ENCODE results near the gene AOC3. TPM values are rescaled to one million over a fixed set of nuclear protein-coding genes. Genes with fewer than 3 reads are reported as not detected.

Gene AOC3
- polyA plus RNA-seq, 1 of the 3 experiments (the other 2 are of a cell fraction) = 0.03 TPM

GRCh38 chr17:42844271-42844670 is 6.7 kb upstream of the AOC3 start, which contains the start of gene AOC2:
AOC2 (plus strand) TSS chr17:42844580; CDS start chr17:42844627, 47 bp downstream.
- H3K9me3 ChIP-seq = no peaks in the 10 kb centered on the region
- no peak within 1 kb of the TSS for H3K27ac ChIP-seq (ENCODE audit: low read depth in 2 of 2, low read length in 1 of 2)
- H2AFZ ChIP-seq (ENCODE audit: low read depth) = no peak within 1 kb of the TSS
- 0 out of 2 replicates have a peak, but pooled peaks cover 10% of the 10 kb centered on the region for H4K20me1 ChIP-seq (ENCODE audit: insufficient read depth)
- peaks cover 19% of the 10 kb centered on the region for H3F3A ChIP-seq (replicated peaks; ENCODE audit: insufficient read depth)
- no peak within 1 kb of the TSS; a peak in 1 of 4 replicates for H3K4me3 ChIP-seq (ENCODE audit: low read depth in 2 of 2, low read length in 1 of 2)
- H3K9ac ChIP-seq = no peak within 1 kb of the TSS
- ChIA-PET CTCF (interaction anchor here (0.5 to 4.7 kb wide), 16 partner anchors 9 to 471 kb away, joined by 3 to 34 read pairs (median 5); partner anchors contain the start of genes BECN1 and RPL27), POLR2A (interaction anchor here (1.8 kb wide), 1 partner anchor 154 kb away, joined by 6 read pairs; the partner anchor contains the start of gene RPL27)
- H3K4me2 ChIP-seq = no peak within 1 kb of the TSS
- H3K27me3 ChIP-seq (ENCODE audit: insufficient read depth) = no peaks in the 10 kb centered on the region
- TF ChIP-seq SMC3 (IDR thresholded peaks at IDR 0.05; ENCODE audit: low read depth, low read length) = no peak
- TF ChIP-seq FOSL2 (IDR thresholded peaks at IDR 0.05; ENCODE audit: borderline replicate concordance, low read depth) = no peak
- TF ChIP-seq TCF12 (IDR thresholded peaks at IDR 0.05) = no peak
- no peak for TF ChIP-seq NRF1 (IDR thresholded peaks at IDR 0.05; ENCODE audit: low read depth, low read length)
- TF ChIP-seq PBX3 (IDR thresholded peaks at IDR 0.05) = no peak
- no peak for TF ChIP-seq MXI1 (IDR thresholded peaks at IDR 0.05; ENCODE audit: low read depth, low read length)
- TF ChIP-seq RFX5 (IDR thresholded peaks at IDR 0.05; ENCODE audit: low read length) = no peak
- no peak for TF ChIP-seq TAF1 (IDR thresholded peaks at IDR 0.05; ENCODE audit: borderline replicate concordance, low read depth, low read length)
- TF ChIP-seq FOXM1 (IDR thresholded peaks at IDR 0.05; ENCODE audit: low read depth) = no peak
- TF ChIP-seq RXRA (IDR thresholded peaks at IDR 0.05; ENCODE audit: borderline replicate concordance, low read depth) = no peak
- TF ChIP-seq NFIC (IDR thresholded peaks at IDR 0.05; ENCODE audit: borderline replicate concordance) = no peak
- no peak for TF ChIP-seq POLR2AphosphoS5 (IDR thresholded peaks at IDR 0.05; ENCODE audit: low read depth, low read length)
- TF ChIP-seq YY1 (IDR thresholded peaks at IDR 0.05; ENCODE audit: low read depth) = no peak
- TF ChIP-seq MEF2A (IDR thresholded peaks at IDR 0.05; ENCODE audit: borderline replicate concordance, low read depth) = no peak
- TF ChIP-seq MAX (IDR thresholded peaks at IDR 0.05; ENCODE audit: low read depth) = no peak
- WGBS (ENCODE audit: low lambda C conversion rate) = 88% methylated on average over 4 of the region's 4 CpGs
- peaks cover 30 to 55% of the 10 kb centered on the region in 2 experiments for H3K36me3 ChIP-seq (replicated peaks in 1 of 2; ENCODE audit: control insufficient read depth in 1 of 2, insufficient read depth in 2 of 2, low read length in 1 of 2)
- H3K4me1 ChIP-seq (ENCODE audit: control insufficient read depth in 1 of 2, insufficient read depth in 2 of 2, low read depth in 1 of 2, low read length in 1 of 2) = no peaks in the 10 kb centered on the region
- H3K79me2 ChIP-seq (ENCODE audit: insufficient read depth) = no peaks in the 10 kb centered on the region
- no peaks in the 10 kb centered on the region for H3K9me2 ChIP-seq
- DNase-seq = no peak

GRCh38 chr17:42844761-42845555 is 6.0 kb upstream of the AOC3 start:
- ChIA-PET POLR2A (interaction anchor here (1.8 kb wide), 1 partner anchor 153 kb away, joined by 6 read pairs; the partner anchor contains the start of gene RPL27), CTCF (interaction anchor here (1.0 to 4.7 kb wide), 10 partner anchors 8 to 153 kb away, joined by 3 to 34 read pairs (median 8); partner anchors contain the start of genes BECN1 and RPL27)
- peaks cover 0 to 3% of the 10 kb centered on the region in 2 experiments; a peak in 1 of 4 replicates for H3K4me1 ChIP-seq (ENCODE audit: control insufficient read depth in 1 of 2, insufficient read depth in 2 of 2, low read depth in 1 of 2, low read length in 1 of 2)
- DNase-seq = no peak
- no peaks in the 10 kb centered on the region for H3K27me3 ChIP-seq (ENCODE audit: insufficient read depth)
- no peak overlapping the region for H3K27ac ChIP-seq (ENCODE audit: low read depth in 2 of 2, low read length in 1 of 2)
- H2AFZ ChIP-seq (ENCODE audit: low read depth) = no peak overlapping the region
- WGBS (ENCODE audit: low lambda C conversion rate) = 91% methylated on average over 16 of the region's 24 CpGs
- no peaks in the 10 kb centered on the region for H3K79me2 ChIP-seq (ENCODE audit: insufficient read depth)
- no peaks in the 10 kb centered on the region for H3K9me2 ChIP-seq
- peaks cover 24 to 51% of the 10 kb centered on the region in 2 experiments for H3K36me3 ChIP-seq (replicated peaks in 1 of 2; ENCODE audit: control insufficient read depth in 1 of 2, insufficient read depth in 2 of 2, low read length in 1 of 2)
- H4K20me1 ChIP-seq (ENCODE audit: insufficient read depth) = 0 out of 2 replicates have a peak, but pooled peaks cover 10% of the 10 kb centered on the region
- H3K4me2 ChIP-seq = no peak overlapping the region
- no peak overlapping the region for H3K4me3 ChIP-seq (ENCODE audit: low read depth in 2 of 2, low read length in 1 of 2)
- H3K9ac ChIP-seq = no peak overlapping the region
- no peaks in the 10 kb centered on the region for H3K9me3 ChIP-seq
- H3F3A ChIP-seq (replicated peaks; ENCODE audit: insufficient read depth) = peaks cover 19% of the 10 kb centered on the region
- TF ChIP-seq TAF1 (IDR thresholded peaks at IDR 0.05; ENCODE audit: borderline replicate concordance, low read depth, low read length) (no peak), TEAD4 (IDR thresholded peaks at IDR 0.05; ENCODE audit: borderline replicate concordance, insufficient read depth) (no peak), ZBTB33 (IDR thresholded peaks at IDR 0.05; ENCODE audit: borderline replicate concordance, low read depth) (no peak), RAD21 (IDR thresholded peaks at IDR 0.05; ENCODE audit: low read length) (no peak), RFX5 (IDR thresholded peaks at IDR 0.05; ENCODE audit: low read length) (no peak), FOXM1 (IDR thresholded peaks at IDR 0.05; ENCODE audit: low read depth) (no peak), TCF12 (IDR thresholded peaks at IDR 0.05) (no peak), FOSL2 (IDR thresholded peaks at IDR 0.05; ENCODE audit: borderline replicate concordance, low read depth) (no peak), GATA2 (CRISPR knock-in tag; IDR thresholded peaks at IDR 0.05) (no peak), CHD2 (IDR thresholded peaks at IDR 0.05; ENCODE audit: low read length, partially characterized antibody) (no peak), ELF1 (IDR thresholded peaks at IDR 0.05) (no peak), YY1 (IDR thresholded peaks at IDR 0.05; ENCODE audit: low read depth) (no peak), FOXJ3 (CRISPR knock-in tag; IDR thresholded peaks at IDR 0.05) (no peak), SIN3A (IDR thresholded peaks at IDR 0.05; ENCODE audit: borderline replicate concordance, low read depth, low read length) (no peak), PBX3 (IDR thresholded peaks at IDR 0.05) (no peak)
